ENCODE measurements around the gene SSBP3. TPM values are rescaled to one million over a fixed set of nuclear protein-coding genes. Genes with fewer than 3 reads are reported as not detected.
A peak's percentile ranks its signal among the peaks of the same experiment; 100 is the strongest.

The SSBP3 gene
- total RNA-seq, 4 donors from 2014 or later, result 19.0 to 35.2 (median 33.4) TPM

- Histone ChIP-seq H3K27me3 (no peaks in the 10 kb centered on the region), H3K9me3 (no peaks in the 10 kb centered on the region), H3K4me1 (peaks cover 0 to 57% (median 19%) of the 10 kb centered on the region in 4 donors), H3K36me3 (peaks cover 0 to 7% (median 0%) of the 10 kb centered on the region in 3 donors), H3K4me3 (no peak overlapping the region), H3K27ac (peak overlapping the region; percentile 13 to 86 (median 52))
- TF ChIP-seq POLR2A (IDR thresholded peaks at IDR 0.05) (no peak), CTCF (IDR thresholded peaks at IDR 0.05) (no peak)
- no peak for DNase-seq
These were observed 125.5 kb downstream of the SSBP3 start for GRCh38 chr1:54280651-54281050.

GRCh38 chr1:54279457-54279856, 126.7 kb downstream of the SSBP3 start:
- H3K36me3 ChIP-seq, result peaks cover 0 to 7% (median 0%) of the 10 kb centered on the region in 3 donors
- peak overlapping the region in 3 of 4 donors; percentile 78 to 86 (median 79) for H3K27ac ChIP-seq
- H3K4me1 ChIP-seq, result peaks cover 0 to 68% (median 22%) of the 10 kb centered on the region in 4 donors
- no peaks in the 10 kb centered on the region for H3K9me3 ChIP-seq
- no peaks in the 10 kb centered on the region for H3K27me3 ChIP-seq
- no peak for DNase-seq
- no peak for TF ChIP-seq POLR2A (IDR thresholded peaks at IDR 0.05)
- TF ChIP-seq CTCF (IDR thresholded peaks at IDR 0.05), result no peak
- no peak overlapping the region for H3K4me3 ChIP-seq

GRCh38 chr1:54278941-54279422, 127.2 kb downstream of the SSBP3 start:
- no peak for DNase-seq
- Histone ChIP-seq H3K27ac (peak overlapping the region; percentile 67 to 86 (median 78)), H3K4me1 (peaks cover 0 to 72% (median 25%) of the 10 kb centered on the region in 4 donors), H3K27me3 (no peaks in the 10 kb centered on the region), H3K4me3 (no peak overlapping the region), H3K36me3 (peaks cover 0 to 7% (median 0%) of the 10 kb centered on the region in 3 donors), H3K9me3 (no peaks in the 10 kb centered on the region)
- TF ChIP-seq CTCF (IDR thresholded peaks at IDR 0.05), result no peak
- TF ChIP-seq POLR2A (IDR thresholded peaks at IDR 0.05), result no peak

GRCh38 chr1:54277451-54278341, 128.5 kb downstream of the SSBP3 start:
- peaks cover 0 to 7% (median 0%) of the 10 kb centered on the region in 3 donors for H3K36me3 ChIP-seq
- TF ChIP-seq CTCF (IDR thresholded peaks at IDR 0.05) (no peak), POLR2A (IDR thresholded peaks at IDR 0.05) (no peak)
- H3K27me3 ChIP-seq, result no peaks in the 10 kb centered on the region
- no peak overlapping the region for H3K4me3 ChIP-seq
- H3K9me3 ChIP-seq, result no peaks in the 10 kb centered on the region
- H3K27ac ChIP-seq, result peak overlapping the region; percentile 67 to 86 (median 78)
- peaks cover 0 to 72% (median 25%) of the 10 kb centered on the region in 4 donors for H3K4me1 ChIP-seq
- DNase-seq, result no peak

- DNase-seq, result no peak
- TF ChIP-seq CTCF (IDR thresholded peaks at IDR 0.05) (no peak), POLR2A (IDR thresholded peaks at IDR 0.05) (no peak)
- Histone ChIP-seq H3K27me3 (no peaks in the 10 kb centered on the region), H3K9me3 (no peaks in the 10 kb centered on the region), H3K36me3 (peaks cover 0 to 7% (median 0%) of the 10 kb centered on the region in 3 donors), H3K27ac (peak overlapping the region; percentile 67 to 86 (median 78)), H3K4me1 (peaks cover 0 to 73% (median 22%) of the 10 kb centered on the region in 4 donors), H3K4me3 (peak overlapping the region in 1 of 4 donors; percentile 6)
These were observed 129.4 kb downstream of the SSBP3 start for GRCh38 chr1:54276617-54277450.
